Gastrocnemius medialis (tissue), 4 donors: ENCODE data around the gene PRPH.

Experiments used
- POLR2A ChIP-seq, 2 donors: fragments of 450-650 bp; IDR thresholded peaks; one replicate each; pipeline ENCODE4 v1.6.1; 2017; ENCODE audit warnings: antibody characterized with exemption in 2 of 2, mild to moderate bottlenecking in 2 of 2, moderate library complexity in 2 of 2
- TF ChIP-seq, protein P1 (sequence below), 5 experiments: fragments of 450-650 bp in 3 of 5; fragments of 200-600 bp in 2 of 5; sonication (generic) in 2 of 5; IDR thresholded peaks in 4 of 5; conservative IDR thresholded peaks in 1 of 5; 1 replicate in 4 of 5; 2 replicates in 1 of 5; pipeline ENCODE4 v1.5.1; 2016 to 2019; ENCODE audit warnings: antibody characterized with exemption in 5 of 5, mild to moderate bottlenecking in 3 of 5, moderate library complexity in 3 of 5

DNA sequence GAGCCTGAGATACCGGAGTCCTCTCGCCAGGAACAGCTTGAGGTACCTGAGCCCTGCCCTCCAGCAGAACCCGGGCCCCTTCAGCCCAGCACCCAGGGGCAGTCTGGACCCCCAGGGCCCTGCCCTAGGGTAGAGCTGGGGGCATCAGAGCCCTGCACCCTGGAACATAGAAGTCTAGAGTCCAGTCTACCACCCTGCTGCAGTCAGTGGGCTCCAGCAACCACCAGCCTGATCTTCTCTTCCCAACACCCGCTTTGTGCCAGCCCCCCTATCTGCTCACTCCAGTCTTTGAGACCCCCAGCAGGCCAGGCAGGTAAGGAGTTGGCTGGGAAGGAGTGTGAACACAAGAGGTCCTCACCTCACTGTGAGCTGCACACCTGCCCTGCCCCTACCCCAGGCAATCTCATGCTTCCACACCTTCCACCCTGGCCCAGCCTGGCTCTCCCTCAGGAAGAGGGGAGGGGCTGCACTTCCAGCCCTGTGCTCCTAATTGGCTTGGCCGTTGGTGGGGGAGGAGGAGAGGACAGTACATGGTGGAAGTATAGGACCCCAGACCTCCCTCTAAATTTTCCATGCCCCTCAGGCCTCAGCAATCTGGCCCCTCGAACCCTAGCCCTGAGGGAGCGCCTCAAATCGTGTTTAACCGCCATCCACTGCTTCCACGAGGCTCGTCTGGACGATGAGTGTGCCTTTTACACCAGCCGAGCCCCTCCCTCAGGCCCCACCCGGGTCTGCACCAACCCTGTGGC lies 35.9 kb downstream of the PRPH start:
- TF ChIP-seq POLR2A (IDR thresholded peaks at IDR 0.05) = no peak
- TF ChIP-seq, protein P1, sequence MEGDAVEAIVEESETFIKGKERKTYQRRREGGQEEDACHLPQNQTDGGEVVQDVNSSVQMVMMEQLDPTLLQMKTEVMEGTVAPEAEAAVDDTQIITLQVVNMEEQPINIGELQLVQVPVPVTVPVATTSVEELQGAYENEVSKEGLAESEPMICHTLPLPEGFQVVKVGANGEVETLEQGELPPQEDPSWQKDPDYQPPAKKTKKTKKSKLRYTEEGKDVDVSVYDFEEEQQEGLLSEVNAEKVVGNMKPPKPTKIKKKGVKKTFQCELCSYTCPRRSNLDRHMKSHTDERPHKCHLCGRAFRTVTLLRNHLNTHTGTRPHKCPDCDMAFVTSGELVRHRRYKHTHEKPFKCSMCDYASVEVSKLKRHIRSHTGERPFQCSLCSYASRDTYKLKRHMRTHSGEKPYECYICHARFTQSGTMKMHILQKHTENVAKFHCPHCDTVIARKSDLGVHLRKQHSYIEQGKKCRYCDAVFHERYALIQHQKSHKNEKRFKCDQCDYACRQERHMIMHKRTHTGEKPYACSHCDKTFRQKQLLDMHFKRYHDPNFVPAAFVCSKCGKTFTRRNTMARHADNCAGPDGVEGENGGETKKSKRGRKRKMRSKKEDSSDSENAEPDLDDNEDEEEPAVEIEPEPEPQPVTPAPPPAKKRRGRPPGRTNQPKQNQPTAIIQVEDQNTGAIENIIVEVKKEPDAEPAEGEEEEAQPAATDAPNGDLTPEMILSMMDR (IDR thresholded peaks at IDR 0.05 in 4 of 5, conservative IDR thresholded peaks at IDR 0.05 in 1 of 5) = no peak
